Fibroblast of villous mesenchyme (primary cell): ENCODE measurements around the gene WIPF1. TPM values are rescaled to one million over a fixed set of nuclear protein-coding genes. Genes with fewer than 3 reads are reported as not detected.

Experiments used
- DNase-seq: peaks from one replicate; pipeline ENCODE4 v3.0.0-alpha.2; 2010; ENCODE audit warnings: low read depth
- H3K4me3 ChIP-seq: 2 replicates; pipeline ENCODE4 v1.5.1; 2011; ENCODE audit warnings: low read depth, mild to moderate bottlenecking, low read length
- total RNA-seq: library from RNA; depleted of rRNA; stranded (reverse); fragments of >200 nt; gene quantifications from 2 replicates; pipeline ENCODE4 v1.2.3, GENCODE V29; 2012
- TF ChIP-seq, protein P1 (sequence below): IDR thresholded peaks from 2 replicates; pipeline ENCODE4 v1.5.1; 2012; ENCODE audit warnings: low read depth, mild to moderate bottlenecking, low read length; ENCODE audit not compliant: insufficient read depth

WIPF1 gene
- total RNA-seq, 1 donor: 13.0 TPM

GRCh38 chr2:174524527-174524926 is 73.1 kb downstream of the WIPF1 start:
- no peak for DNase-seq
- TF ChIP-seq, protein P1, sequence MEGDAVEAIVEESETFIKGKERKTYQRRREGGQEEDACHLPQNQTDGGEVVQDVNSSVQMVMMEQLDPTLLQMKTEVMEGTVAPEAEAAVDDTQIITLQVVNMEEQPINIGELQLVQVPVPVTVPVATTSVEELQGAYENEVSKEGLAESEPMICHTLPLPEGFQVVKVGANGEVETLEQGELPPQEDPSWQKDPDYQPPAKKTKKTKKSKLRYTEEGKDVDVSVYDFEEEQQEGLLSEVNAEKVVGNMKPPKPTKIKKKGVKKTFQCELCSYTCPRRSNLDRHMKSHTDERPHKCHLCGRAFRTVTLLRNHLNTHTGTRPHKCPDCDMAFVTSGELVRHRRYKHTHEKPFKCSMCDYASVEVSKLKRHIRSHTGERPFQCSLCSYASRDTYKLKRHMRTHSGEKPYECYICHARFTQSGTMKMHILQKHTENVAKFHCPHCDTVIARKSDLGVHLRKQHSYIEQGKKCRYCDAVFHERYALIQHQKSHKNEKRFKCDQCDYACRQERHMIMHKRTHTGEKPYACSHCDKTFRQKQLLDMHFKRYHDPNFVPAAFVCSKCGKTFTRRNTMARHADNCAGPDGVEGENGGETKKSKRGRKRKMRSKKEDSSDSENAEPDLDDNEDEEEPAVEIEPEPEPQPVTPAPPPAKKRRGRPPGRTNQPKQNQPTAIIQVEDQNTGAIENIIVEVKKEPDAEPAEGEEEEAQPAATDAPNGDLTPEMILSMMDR: no peak
- no peak overlapping the region for H3K4me3 ChIP-seq

GRCh38 chr2:174522553-174522952 is 75.1 kb downstream of the WIPF1 start:
- TF ChIP-seq, protein P1: peak; percentile 29
- peak; percentile 15 for DNase-seq
- H3K4me3 ChIP-seq: no peak overlapping the region

DNA sequence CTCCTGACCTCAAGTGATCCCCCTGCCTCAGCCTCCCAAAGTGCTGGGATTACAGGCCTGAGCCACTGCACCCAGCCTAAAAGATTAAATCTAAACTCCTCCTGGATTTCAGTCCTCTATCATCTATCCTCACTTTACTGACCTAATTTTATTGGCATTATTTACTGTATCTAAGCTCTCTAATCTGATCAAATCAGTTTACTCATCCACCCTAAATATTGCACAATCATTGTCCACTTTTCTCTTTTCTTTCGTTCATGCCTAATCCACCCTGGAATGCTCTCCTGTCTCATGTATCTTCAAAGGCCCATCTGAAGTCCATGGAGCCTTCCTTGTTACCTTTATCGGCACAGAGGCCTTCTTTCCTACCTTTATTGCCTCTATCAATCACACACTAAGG is 79.2 kb downstream of the WIPF1 start:
- TF ChIP-seq, protein P1: no peak
- H3K4me3 ChIP-seq: no peak overlapping the region
- DNase-seq: peak; percentile 27

GRCh38 chr2:174516501-174517378 is 80.9 kb downstream of the WIPF1 start:
- TF ChIP-seq, protein P1: no peak
- no peak overlapping the region for H3K4me3 ChIP-seq
- DNase-seq: no peak

GRCh38 chr2:174512345-174512744 is 85.3 kb downstream of the WIPF1 start:
- DNase-seq: no peak
- TF ChIP-seq, protein P1: no peak
- H3K4me3 ChIP-seq: no peak overlapping the region

DNA sequence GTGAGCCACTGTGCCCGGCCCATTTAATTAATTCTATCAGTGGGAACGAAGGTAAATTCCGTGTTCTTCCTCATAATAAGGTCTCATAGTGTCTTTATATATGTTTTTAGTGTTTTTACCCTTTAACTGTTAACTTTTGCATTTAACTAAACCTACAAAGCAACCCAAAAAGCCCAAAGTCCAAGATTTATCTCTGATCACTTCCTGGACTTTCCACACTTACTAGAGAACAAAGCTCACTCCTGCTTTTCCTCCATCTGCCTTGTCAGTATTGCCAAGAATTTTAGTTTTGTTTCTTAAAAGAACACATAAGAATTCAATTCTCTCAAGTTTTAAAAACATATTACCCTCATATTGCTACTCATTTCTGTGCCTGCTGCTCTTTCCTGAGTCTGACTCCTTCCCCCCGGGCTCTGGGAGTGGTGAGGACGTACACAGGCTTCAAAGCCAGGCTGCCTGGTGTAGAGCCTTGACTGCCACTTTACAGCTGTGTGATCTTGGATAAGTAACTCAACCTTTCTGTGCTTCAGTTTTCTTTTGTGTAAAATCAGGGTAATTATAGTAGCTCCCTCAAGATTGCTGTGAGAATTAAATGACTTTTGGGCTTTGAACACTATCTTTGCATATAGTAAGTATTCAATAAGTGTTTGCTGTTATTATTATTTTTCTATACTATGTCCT is 85.9 kb downstream of the WIPF1 start:
- TF ChIP-seq, protein P1: no peak
- H3K4me3 ChIP-seq: no peak overlapping the region
- DNase-seq: no peak
